Measurements from ENCODE around the gene NAT9. TPM values are rescaled to one million over a fixed set of nuclear protein-coding genes. Genes with fewer than 3 reads are reported as not detected.

The NAT9 gene
- total and polyA plus RNA-seq, 2 experiments from 2014 or later, result 29.2 to 34.8 TPM

DNA sequence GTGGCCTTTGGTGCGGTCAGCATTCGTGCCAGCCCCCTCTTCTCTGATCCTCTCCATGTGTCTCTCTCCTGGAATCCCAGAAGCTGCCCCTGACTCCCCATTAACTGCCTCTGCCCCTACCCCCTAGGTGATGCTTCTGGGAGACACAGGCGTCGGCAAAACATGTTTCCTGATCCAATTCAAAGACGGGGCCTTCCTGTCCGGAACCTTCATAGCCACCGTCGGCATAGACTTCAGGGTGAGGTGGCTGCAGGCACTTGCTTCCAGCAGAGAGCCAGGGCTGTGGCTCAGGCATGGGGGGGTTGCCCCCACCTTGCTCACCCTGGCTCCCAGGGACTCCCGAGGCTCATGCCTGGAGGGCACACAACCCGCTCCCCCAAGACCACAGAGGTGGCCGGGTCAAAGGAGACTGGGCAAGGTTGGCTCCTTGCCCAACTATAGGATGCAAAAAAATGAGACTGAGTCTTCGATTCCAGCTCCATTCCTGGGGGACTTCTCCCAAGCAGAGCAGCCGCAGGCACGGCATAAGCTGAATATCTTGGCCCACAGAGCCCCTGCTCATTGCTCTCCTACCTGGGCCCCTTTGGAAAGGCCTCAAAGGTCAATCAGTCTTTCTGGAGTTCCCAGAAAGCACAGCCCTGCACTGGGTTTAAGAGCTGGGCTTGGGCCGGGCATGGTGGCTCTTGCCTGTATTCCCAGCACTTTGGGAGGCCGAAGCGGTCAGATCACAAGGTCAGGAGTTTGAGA, 35.3 kb downstream of the NAT9 start:
- no peak for DNase-seq (ENCODE audit: low spot score)
- no peaks in the 10 kb centered on the region for H3K9me2 ChIP-seq (replicated peaks; ENCODE audit: insufficient read depth)
- no peak overlapping the region for H3K4me3 ChIP-seq
- peaks cover 26% of the 10 kb centered on the region for H3K4me1 ChIP-seq (ENCODE audit: insufficient read depth)
- no peak overlapping the region for H3K27ac ChIP-seq
- H4K20me1 ChIP-seq (ENCODE audit: insufficient read depth, poor library complexity, severe bottlenecking), result no peaks in the 10 kb centered on the region
- H3K9me3 ChIP-seq (ENCODE audit: low read depth), result no peaks in the 10 kb centered on the region
- 90% methylated on average over 17 of the region's 17 CpGs for WGBS (ENCODE audit: low lambda C conversion rate, missing lambda C conversion rate)
- no peak overlapping the region for H2AFZ ChIP-seq
- no peaks in the 10 kb centered on the region for H3K36me3 ChIP-seq (replicated peaks; ENCODE audit: insufficient read depth, low read depth)
- H3K79me2 ChIP-seq, result no peaks in the 10 kb centered on the region
- H3K4me2 ChIP-seq, result no peak overlapping the region
- no peaks in the 10 kb centered on the region for H3K27me3 ChIP-seq
- TF ChIP-seq EZH2phosphoT487 (IDR thresholded peaks at IDR 0.05; ENCODE audit: low read depth, severe bottlenecking, unreplicated experiment) (no peak), CTCF (IDR thresholded peaks at IDR 0.05; ENCODE audit: poor library complexity) (no peak), EZH2 (IDR thresholded peaks at IDR 0.05; ENCODE audit: borderline replicate concordance) (no peak)

DNA sequence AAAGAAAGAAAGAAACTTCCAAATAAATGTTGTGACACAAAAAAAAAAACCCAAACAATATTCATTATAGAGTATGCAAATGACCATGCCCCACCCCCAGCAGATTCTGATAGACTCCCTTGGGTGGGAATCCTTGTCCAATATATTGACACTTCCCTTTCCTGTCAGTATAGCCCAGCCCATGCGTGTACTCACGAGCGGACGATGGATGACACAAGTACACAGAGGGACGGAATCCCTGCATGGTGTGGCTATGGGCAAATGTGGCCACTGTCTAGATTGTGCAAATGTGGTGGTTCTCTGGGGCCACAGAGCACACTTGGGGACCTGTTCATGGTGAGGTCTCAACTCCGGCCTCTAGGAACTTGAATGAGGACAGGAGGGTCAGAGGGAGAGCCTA, 36.0 kb downstream of the NAT9 start:
- peaks cover 19% of the 10 kb centered on the region for H3K4me1 ChIP-seq (ENCODE audit: insufficient read depth)
- WGBS (ENCODE audit: low lambda C conversion rate, missing lambda C conversion rate), result 92% methylated on average over 6 of the region's 6 CpGs
- no peak for DNase-seq (ENCODE audit: low spot score)

DNA sequence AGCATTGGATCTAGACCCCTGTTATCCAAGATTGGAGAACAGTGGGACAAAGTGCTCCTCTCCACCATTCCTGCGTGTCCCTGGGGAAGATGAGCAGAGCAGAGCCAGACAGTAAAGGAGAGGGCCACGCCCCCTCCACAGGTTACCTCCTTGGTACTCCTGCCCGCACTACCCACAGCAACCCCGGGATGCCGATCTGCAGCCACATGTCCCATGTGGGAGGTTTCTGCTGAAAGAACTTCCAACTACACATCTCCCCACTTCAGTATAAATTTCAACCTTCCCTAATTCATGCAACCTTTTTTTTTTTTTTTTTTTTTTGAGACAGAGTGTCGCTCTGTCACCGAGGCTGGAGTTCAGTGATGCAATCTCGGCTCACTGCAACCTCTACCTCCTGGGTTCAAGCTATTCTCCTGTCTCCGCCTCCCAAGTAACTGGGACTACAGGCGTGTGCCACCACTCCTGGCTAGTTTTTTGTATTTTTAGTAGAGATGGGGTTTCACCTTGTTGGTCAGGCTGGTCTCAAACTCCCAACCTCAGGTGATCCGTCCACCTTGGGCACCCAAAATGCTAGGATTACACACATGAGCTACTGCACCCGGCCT, 36.8 kb downstream of the NAT9 start:
- Histone ChIP-seq H3K4me2 (no peak overlapping the region), H4K20me1 (ENCODE audit: insufficient read depth, poor library complexity, severe bottlenecking) (no peaks in the 10 kb centered on the region), H3K36me3 (replicated peaks; ENCODE audit: insufficient read depth, low read depth) (no peaks in the 10 kb centered on the region), H3K79me2 (no peaks in the 10 kb centered on the region), H3K27ac (no peak overlapping the region), H3K4me1 (ENCODE audit: insufficient read depth) (peaks cover 13% of the 10 kb centered on the region), H3K4me3 (no peak overlapping the region), H3K9me2 (replicated peaks; ENCODE audit: insufficient read depth) (no peaks in the 10 kb centered on the region), H3K9me3 (ENCODE audit: low read depth) (no peaks in the 10 kb centered on the region), H3K27me3 (no peaks in the 10 kb centered on the region), H2AFZ (no peak overlapping the region)
- 93% methylated on average over 12 of the region's 12 CpGs for WGBS (ENCODE audit: low lambda C conversion rate, missing lambda C conversion rate)
- DNase-seq (ENCODE audit: low spot score), result no peak
- no peak for TF ChIP-seq EZH2 (IDR thresholded peaks at IDR 0.05; ENCODE audit: borderline replicate concordance)
- TF ChIP-seq CTCF (IDR thresholded peaks at IDR 0.05; ENCODE audit: poor library complexity), result no peak
- no peak for TF ChIP-seq EZH2phosphoT487 (IDR thresholded peaks at IDR 0.05; ENCODE audit: low read depth, severe bottlenecking, unreplicated experiment)

More for the DNA sequence above, 36.0 kb downstream of the NAT9 start:
- no peak overlapping the region for H2AFZ ChIP-seq
- no peak overlapping the region for H3K4me3 ChIP-seq
- H3K9me3 ChIP-seq (ENCODE audit: low read depth), result no peaks in the 10 kb centered on the region
- TF ChIP-seq EZH2 (IDR thresholded peaks at IDR 0.05; ENCODE audit: borderline replicate concordance) (no peak), CTCF (IDR thresholded peaks at IDR 0.05; ENCODE audit: poor library complexity) (no peak)
- no peaks in the 10 kb centered on the region for H3K9me2 ChIP-seq (replicated peaks; ENCODE audit: insufficient read depth)
- H3K4me2 ChIP-seq, result no peak overlapping the region
- H3K27me3 ChIP-seq, result no peaks in the 10 kb centered on the region
- H3K79me2 ChIP-seq, result no peaks in the 10 kb centered on the region
- H4K20me1 ChIP-seq (ENCODE audit: insufficient read depth, poor library complexity, severe bottlenecking), result no peaks in the 10 kb centered on the region
- no peak overlapping the region for H3K27ac ChIP-seq
- H3K36me3 ChIP-seq (replicated peaks; ENCODE audit: insufficient read depth, low read depth), result no peaks in the 10 kb centered on the region
